ENCODE results near the gene IL17REL. TPM values are rescaled to one million over a fixed set of nuclear protein-coding genes. Genes with fewer than 3 reads are reported as not detected.

The IL17REL gene
- total RNA-seq, 2 donors from 2014 or later, result not detected

DNA sequence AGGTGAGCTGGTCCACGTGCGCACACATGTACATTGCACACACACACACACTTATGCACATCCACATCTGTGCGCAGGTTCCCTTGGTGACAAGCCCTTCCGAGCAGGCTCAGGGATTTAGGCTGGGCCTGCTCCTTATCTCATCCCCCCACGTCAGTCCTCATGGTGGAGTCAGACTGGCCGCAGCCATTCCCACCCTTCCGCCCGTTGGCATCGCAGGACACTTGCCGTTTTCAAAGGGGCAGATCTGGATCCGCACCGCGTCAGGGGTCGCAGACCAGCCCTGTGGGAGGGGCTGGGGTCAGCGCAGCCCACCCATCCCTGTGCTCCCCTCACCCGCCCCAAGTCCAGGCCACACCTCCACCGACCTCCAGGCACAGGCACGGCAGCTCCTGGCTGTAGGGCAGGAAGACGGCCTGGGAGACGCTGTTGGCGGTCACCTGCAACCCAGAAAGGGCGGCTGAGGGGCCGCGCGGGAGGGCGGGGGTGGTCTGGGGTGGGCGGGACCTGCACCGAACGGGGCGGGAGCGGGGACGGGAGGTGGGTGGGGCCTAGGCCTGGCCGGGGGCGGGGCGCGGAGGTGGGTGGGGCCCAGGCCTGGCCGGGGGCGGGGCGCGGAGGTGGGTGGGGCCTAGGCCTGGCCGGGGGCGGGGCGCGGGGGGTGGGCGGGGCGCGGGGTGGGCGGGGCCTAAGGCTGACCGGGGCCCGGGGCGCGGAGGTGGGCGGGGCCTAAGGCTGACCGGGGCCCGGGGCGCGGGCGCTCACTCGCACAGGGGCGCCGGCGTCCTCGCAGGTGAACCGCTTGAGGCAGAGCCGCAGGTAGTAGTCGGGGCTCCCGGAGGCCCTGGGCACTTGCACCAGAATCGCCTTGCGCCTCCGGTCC is 13.3 kb downstream of the IL17REL start:
- Histone ChIP-seq H3K4me1 (peaks cover 3% of the 10 kb centered on the region), H3K4me3 (no peak overlapping the region), H3K36me3 (replicated peaks in 1 of 2; ENCODE audit: insufficient read depth in 1 of 2, low read depth in 2 of 2) (no peaks in the 10 kb centered on the region), H3K27me3 (no peaks in the 10 kb centered on the region), H3K27ac (no peak overlapping the region), H3K9me3 (no peaks in the 10 kb centered on the region)
- intact Hi-C loops (cut with DNase I), result no loop called here
- TF ChIP-seq POLR2A (IDR thresholded peaks at IDR 0.05), result no peak
- TF ChIP-seq, protein P1, sequence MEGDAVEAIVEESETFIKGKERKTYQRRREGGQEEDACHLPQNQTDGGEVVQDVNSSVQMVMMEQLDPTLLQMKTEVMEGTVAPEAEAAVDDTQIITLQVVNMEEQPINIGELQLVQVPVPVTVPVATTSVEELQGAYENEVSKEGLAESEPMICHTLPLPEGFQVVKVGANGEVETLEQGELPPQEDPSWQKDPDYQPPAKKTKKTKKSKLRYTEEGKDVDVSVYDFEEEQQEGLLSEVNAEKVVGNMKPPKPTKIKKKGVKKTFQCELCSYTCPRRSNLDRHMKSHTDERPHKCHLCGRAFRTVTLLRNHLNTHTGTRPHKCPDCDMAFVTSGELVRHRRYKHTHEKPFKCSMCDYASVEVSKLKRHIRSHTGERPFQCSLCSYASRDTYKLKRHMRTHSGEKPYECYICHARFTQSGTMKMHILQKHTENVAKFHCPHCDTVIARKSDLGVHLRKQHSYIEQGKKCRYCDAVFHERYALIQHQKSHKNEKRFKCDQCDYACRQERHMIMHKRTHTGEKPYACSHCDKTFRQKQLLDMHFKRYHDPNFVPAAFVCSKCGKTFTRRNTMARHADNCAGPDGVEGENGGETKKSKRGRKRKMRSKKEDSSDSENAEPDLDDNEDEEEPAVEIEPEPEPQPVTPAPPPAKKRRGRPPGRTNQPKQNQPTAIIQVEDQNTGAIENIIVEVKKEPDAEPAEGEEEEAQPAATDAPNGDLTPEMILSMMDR (IDR thresholded peaks at IDR 0.05), result no peak
- WGBS, 2 donors, result 36 to 71% methylated on average over 5 to 23 of the region's 70 CpGs
- ATAC-seq, result peak; percentile 24
- peak in 2 of 4 donors; percentile 13 to 26 for DNase-seq

DNA sequence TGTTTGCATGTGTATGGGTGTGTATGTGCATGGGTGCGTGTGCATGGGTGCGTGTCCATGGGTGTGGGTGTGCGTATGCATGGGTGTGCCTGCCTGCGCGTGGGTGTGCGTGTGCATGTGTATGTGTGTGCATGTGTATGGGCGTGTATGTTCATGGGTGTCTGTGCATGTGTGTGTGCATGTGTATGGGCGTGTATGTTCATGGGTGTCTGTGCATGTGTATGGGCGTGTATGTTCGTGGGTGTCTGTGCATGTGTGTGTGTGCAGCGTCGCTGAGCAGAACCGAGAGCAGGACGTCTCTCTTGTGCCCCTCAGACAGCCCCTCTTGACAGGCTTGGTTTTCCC is 13.9 kb downstream of the IL17REL start:
- no peaks in the 10 kb centered on the region for H3K9me3 ChIP-seq
- 53 to 86% methylated on average over 4 to 14 of the region's 14 CpGs for WGBS, 2 donors
- TF ChIP-seq, protein P1 (IDR thresholded peaks at IDR 0.05), result no peak
- TF ChIP-seq POLR2A (IDR thresholded peaks at IDR 0.05), result no peak
- DNase-seq (no peak), ATAC-seq (no peak)
- intact Hi-C loops (cut with DNase I), result no loop called here
- H3K27me3 ChIP-seq, result no peaks in the 10 kb centered on the region
- H3K4me3 ChIP-seq, result no peak overlapping the region
- no peaks in the 10 kb centered on the region for H3K36me3 ChIP-seq (replicated peaks in 1 of 2; ENCODE audit: insufficient read depth in 1 of 2, low read depth in 2 of 2)
- no peak overlapping the region for H3K27ac ChIP-seq
- peaks cover 4% of the 10 kb centered on the region for H3K4me1 ChIP-seq

DNA sequence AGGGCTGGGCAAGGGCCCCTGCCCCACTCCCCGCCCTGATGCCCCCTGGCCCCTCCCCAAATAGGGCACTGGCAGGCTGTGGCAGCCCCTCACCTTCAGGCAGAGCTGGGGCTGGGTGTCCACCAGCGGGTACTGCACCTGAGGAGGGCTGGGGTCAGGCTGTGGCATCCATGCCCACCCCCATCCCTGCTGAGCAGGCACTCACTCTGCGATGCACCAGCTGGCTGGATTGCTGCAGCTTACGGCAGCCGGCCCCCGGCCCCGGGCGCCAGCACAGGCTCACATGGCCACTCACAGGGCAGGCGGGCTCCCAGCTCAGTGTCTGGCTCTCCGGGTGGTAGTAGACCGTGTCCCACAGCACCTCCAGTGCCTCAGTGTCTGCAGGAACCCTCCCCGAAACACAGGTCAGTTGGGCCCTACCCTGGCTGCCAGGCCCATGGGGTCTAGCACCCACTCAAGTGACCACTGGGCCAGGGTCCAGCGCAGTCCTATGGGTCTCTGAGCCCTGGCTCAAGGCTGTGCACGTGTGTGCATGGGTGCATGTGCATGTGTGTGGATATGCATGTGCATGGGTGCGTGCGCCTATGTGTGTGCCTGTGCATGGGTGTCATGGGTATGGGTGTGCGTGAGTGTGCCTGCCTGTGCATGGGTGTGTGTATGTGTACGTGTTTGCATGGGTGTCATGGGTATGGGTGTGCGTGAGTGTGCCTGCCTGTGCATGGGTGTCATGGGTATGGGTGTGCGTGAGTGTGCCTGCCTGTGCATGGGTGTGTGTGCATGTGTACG is 14.4 kb downstream of the IL17REL start:
- H3K4me3 ChIP-seq, result no peak overlapping the region
- TF ChIP-seq, protein P1 (IDR thresholded peaks at IDR 0.05), result no peak
- no peak for TF ChIP-seq POLR2A (IDR thresholded peaks at IDR 0.05)
- no peaks in the 10 kb centered on the region for H3K36me3 ChIP-seq (replicated peaks in 1 of 2; ENCODE audit: insufficient read depth in 1 of 2, low read depth in 2 of 2)
- DNase-seq (no peak), ATAC-seq (no peak)
- H3K4me1 ChIP-seq, result peaks cover 10% of the 10 kb centered on the region
- no peaks in the 10 kb centered on the region for H3K9me3 ChIP-seq
- no peaks in the 10 kb centered on the region for H3K27me3 ChIP-seq
- no peak overlapping the region for H3K27ac ChIP-seq
- WGBS, 2 donors, result 90 to 92% methylated on average over 12 to 19 of the region's 21 CpGs
- intact Hi-C loops (cut with DNase I), result no loop called here

DNA sequence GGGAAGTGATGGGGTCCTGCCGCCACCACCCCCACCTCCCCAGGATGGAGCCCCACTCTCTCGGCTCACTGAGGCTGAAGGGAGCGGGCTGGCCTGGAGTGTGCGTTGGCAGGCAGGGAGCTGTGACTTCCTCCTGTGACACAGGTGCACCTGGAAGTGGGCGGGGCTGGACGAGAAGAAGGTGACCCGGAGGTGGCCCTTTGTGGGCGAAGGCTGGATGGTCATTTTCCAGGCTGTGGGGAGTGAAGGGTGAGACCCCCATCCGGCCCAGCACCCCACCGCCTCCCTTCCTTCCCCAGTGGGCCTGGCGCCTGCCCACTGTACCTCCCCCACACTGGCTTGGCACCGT is 15.3 kb downstream of the IL17REL start:
- no peaks in the 10 kb centered on the region for H3K36me3 ChIP-seq (replicated peaks in 1 of 2; ENCODE audit: insufficient read depth in 1 of 2, low read depth in 2 of 2)
- H3K9me3 ChIP-seq, result no peaks in the 10 kb centered on the region
- H3K27ac ChIP-seq, result no peak overlapping the region
- H3K4me1 ChIP-seq, result peaks cover 12% of the 10 kb centered on the region
- H3K4me3 ChIP-seq, result no peak overlapping the region
- DNase-seq (peak in 3 of 4 donors; percentile 46 to 51 (median 47)), ATAC-seq (no peak)
- WGBS, 2 donors, result 66 to 68% methylated on average over 9 to 12 of the region's 12 CpGs
- no peaks in the 10 kb centered on the region for H3K27me3 ChIP-seq
- no peak for TF ChIP-seq POLR2A (IDR thresholded peaks at IDR 0.05)
- TF ChIP-seq, protein P1 (IDR thresholded peaks at IDR 0.05), result no peak
- intact Hi-C loops (cut with DNase I), result no loop called here

Measured in body of pancreas (tissue), 4 donors.